HepG2 (cell line): ENCODE results near the gene IQCE. TPM values are rescaled to one million over a fixed set of nuclear protein-coding genes. Genes with fewer than 3 reads are reported as not detected.

Source experiments
- NFATC3 ChIP-seq: sonication (generic); formaldehyde crosslinking; IDR thresholded peaks from 2 replicates; pipeline ENCODE4 v1.5.1; 2020; ENCODE audit warnings: mild to moderate bottlenecking, missing genetic modification reagents
- ZNF12 ChIP-seq: sonication (generic); formaldehyde crosslinking; IDR thresholded peaks from 2 replicates; pipeline ENCODE4 v1.5.0; 2020; ENCODE audit warnings: missing genetic modification reagents
- ZNF180 ChIP-seq: sonication (generic); formaldehyde crosslinking; IDR thresholded peaks from 2 replicates; pipeline ENCODE4 v1.4.0; 2020; ENCODE audit warnings: low read depth, missing genetic modification reagents, borderline replicate concordance
- ZNF350 ChIP-seq: sonication (generic); formaldehyde crosslinking; IDR thresholded peaks from 2 replicates; pipeline ENCODE4 v1.4.0; 2020; ENCODE audit warnings: mild to moderate bottlenecking, low read depth, missing genetic modification reagents, borderline replicate concordance
- ZNF619 ChIP-seq: sonication (generic); formaldehyde crosslinking; IDR thresholded peaks from 2 replicates; pipeline ENCODE4 v1.4.0; 2020; ENCODE audit warnings: mild to moderate bottlenecking, missing genetic modification reagents
- polyA plus RNA-seq, 8 experiments: library from polyadenylated mRNA; depleted of rRNA in 3 of 8; stranded (reverse) in 7 of 8; unstranded in 1 of 8; fragments of >200 nt; fragmentation: Illumina TruSeq in 4 of 8; extraction: Trizol in 4 of 8; gene quantifications; 2 replicates each; pipeline versions ENCODE4 v1.2.1 to v1.2.3, GENCODE V29; 2011 to 2016; ENCODE audit warnings: low read depth in 4 of 8, missing spikeins in 1 of 8, mixed read lengths in 1 of 8; ENCODE audit not compliant: insufficient read depth in 1 of 8
- total RNA-seq, 5 experiments: library from RNA; depleted of rRNA; stranded (reverse); fragments of >200 nt; fragmentation: Illumina TruSeq; extraction: Trizol; gene quantifications; 2 replicates each; pipeline ENCODE4 v1.2.3, GENCODE V29; 2016; ENCODE audit warnings: low read depth in 1 of 5
- TF ChIP-seq, protein P1 (sequence below): sonication (generic); formaldehyde crosslinking; IDR thresholded peaks from 2 replicates; pipeline ENCODE4 v1.4.0; 2020; ENCODE audit warnings: missing genetic modification reagents
- TF ChIP-seq, protein P2 (sequence below), 2 experiments: fragments of 450-650 bp in 1 of 2; sonication (generic) in 1 of 2; formaldehyde crosslinking in 1 of 2; IDR thresholded peaks; 2 replicates each; pipeline versions ENCODE4 v1.6.1 to v1.8.0; 2016 to 2022; ENCODE audit warnings: antibody characterized with exemption in 1 of 2, mild to moderate bottlenecking in 1 of 2, missing genetic modification reagents in 1 of 2
- TF ChIP-seq, protein P3 (sequence below): sonication (generic); formaldehyde crosslinking; IDR thresholded peaks from 2 replicates; pipeline ENCODE4 v1.8.1; 2023; ENCODE audit warnings: mild to moderate bottlenecking, missing genetic modification reagents
- TF ChIP-seq, protein P4 (sequence below), 2 experiments: sonication (generic) in 1 of 2; formaldehyde crosslinking in 1 of 2; IDR thresholded peaks; 2 replicates each; pipeline versions ENCODE4 v1.4.0 to v1.6.1; 2016 to 2020; ENCODE audit warnings: borderline replicate concordance in 1 of 2, low read depth in 1 of 2, mild to moderate bottlenecking in 1 of 2, missing genetic modification reagents in 1 of 2

IQCE gene
- total and polyA plus RNA-seq, 2 of the 13 experiments (the other 11 are each of a cell fraction or from before 2014, with no cell fraction given) = 1.5 to 2.5 TPM

DNA sequence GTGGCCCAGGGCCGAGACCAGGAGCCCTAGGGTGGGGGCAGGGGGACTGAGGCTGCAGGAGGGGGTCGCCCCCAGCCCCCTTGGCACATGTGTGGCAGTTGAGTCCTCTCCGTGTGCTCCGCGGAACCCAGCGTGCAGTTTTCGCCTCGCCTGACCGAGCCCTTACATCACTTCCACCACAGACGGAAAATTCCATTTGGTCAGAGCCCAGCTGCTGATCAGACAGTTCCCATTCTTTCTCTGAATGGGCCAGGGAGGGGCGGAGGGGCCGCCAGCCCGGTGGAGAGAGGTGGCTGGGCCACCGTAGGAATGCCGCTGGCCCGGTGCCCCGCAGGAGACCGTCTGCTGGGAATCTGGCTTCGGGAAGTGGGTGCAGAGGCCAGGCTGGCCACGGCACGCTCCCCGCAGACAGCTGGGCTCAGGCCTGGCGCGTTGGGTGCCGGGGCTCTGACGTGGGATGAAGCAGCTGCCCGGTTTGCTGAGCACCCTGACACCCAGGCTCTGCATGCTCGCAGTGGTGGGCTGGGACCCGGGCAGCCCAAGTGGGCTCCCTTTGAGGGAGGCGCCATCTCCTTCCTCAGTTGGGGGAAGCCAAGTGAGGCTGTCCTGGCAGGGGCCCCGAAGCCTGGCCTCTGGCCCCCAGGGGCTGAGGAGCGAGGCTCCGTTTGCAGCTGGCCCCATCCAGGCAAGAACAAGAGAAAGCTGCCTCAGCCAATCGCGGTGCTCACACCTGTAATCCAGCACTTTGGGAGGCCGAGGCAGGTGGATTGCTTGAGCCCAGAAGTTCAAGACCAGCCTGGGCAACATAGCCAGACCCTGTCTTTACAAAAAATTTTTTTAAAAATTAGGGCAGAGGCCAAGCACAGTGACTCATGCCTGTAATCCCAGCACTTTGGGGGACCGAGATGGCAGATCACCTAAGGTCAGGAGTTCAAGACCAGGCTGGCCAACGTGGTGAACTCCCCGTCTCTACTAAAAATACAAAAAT, 82.9 kb downstream of the IQCE start (continued):
- TF ChIP-seq, protein P1, sequence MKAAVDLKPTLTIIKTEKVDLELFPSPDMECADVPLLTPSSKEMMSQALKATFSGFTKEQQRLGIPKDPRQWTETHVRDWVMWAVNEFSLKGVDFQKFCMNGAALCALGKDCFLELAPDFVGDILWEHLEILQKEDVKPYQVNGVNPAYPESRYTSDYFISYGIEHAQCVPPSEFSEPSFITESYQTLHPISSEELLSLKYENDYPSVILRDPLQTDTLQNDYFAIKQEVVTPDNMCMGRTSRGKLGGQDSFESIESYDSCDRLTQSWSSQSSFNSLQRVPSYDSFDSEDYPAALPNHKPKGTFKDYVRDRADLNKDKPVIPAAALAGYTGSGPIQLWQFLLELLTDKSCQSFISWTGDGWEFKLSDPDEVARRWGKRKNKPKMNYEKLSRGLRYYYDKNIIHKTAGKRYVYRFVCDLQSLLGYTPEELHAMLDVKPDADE (CRISPR knock-in tag) = no peak
- TF ChIP-seq, protein P2, sequence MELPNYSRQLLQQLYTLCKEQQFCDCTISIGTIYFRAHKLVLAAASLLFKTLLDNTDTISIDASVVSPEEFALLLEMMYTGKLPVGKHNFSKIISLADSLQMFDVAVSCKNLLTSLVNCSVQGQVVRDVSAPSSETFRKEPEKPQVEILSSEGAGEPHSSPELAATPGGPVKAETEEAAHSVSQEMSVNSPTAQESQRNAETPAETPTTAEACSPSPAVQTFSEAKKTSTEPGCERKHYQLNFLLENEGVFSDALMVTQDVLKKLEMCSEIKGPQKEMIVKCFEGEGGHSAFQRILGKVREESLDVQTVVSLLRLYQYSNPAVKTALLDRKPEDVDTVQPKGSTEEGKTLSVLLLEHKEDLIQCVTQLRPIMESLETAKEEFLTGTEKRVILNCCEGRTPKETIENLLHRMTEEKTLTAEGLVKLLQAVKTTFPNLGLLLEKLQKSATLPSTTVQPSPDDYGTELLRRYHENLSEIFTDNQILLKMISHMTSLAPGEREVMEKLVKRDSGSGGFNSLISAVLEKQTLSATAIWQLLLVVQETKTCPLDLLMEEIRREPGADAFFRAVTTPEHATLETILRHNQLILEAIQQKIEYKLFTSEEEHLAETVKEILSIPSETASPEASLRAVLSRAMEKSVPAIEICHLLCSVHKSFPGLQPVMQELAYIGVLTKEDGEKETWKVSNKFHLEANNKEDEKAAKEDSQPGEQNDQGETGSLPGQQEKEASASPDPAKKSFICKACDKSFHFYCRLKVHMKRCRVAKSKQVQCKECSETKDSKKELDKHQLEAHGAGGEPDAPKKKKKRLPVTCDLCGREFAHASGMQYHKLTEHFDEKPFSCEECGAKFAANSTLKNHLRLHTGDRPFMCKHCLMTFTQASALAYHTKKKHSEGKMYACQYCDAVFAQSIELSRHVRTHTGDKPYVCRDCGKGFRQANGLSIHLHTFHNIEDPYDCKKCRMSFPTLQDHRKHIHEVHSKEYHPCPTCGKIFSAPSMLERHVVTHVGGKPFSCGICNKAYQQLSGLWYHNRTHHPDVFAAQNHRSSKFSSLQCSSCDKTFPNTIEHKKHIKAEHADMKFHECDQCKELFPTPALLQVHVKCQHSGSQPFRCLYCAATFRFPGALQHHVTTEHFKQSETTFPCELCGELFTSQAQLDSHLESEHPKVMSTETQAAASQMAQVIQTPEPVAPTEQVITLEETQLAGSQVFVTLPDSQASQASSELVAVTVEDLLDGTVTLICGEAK (IDR thresholded peaks at IDR 0.05) = no peak
- TF ChIP-seq, protein P2 (CRISPR knock-in tag; IDR thresholded peaks at IDR 0.05) = no peak
- TF ChIP-seq, protein P3, sequence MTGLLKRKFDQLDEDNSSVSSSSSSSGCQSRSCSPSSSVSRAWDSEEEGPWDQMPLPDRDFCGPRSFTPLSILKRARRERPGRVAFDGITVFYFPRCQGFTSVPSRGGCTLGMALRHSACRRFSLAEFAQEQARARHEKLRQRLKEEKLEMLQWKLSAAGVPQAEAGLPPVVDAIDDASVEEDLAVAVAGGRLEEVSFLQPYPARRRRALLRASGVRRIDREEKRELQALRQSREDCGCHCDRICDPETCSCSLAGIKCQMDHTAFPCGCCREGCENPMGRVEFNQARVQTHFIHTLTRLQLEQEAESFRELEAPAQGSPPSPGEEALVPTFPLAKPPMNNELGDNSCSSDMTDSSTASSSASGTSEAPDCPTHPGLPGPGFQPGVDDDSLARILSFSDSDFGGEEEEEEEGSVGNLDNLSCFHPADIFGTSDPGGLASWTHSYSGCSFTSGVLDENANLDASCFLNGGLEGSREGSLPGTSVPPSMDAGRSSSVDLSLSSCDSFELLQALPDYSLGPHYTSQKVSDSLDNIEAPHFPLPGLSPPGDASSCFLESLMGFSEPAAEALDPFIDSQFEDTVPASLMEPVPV (CRISPR knock-in tag) = peak; percentile 65; the same call in 1 of the 2 replicates
- TF ChIP-seq ZNF12 (CRISPR knock-in tag) (peak; percentile 37; the same call in 1 of the 2 replicates), ZNF180 (CRISPR knock-in tag) (no peak), NFATC3 (CRISPR knock-in tag) (no peak), ZNF350 (CRISPR knock-in tag) (peak; percentile 45; the same call in 1 of the 2 replicates), ZNF619 (CRISPR knock-in tag) (no peak)
- TF ChIP-seq, protein P4, sequence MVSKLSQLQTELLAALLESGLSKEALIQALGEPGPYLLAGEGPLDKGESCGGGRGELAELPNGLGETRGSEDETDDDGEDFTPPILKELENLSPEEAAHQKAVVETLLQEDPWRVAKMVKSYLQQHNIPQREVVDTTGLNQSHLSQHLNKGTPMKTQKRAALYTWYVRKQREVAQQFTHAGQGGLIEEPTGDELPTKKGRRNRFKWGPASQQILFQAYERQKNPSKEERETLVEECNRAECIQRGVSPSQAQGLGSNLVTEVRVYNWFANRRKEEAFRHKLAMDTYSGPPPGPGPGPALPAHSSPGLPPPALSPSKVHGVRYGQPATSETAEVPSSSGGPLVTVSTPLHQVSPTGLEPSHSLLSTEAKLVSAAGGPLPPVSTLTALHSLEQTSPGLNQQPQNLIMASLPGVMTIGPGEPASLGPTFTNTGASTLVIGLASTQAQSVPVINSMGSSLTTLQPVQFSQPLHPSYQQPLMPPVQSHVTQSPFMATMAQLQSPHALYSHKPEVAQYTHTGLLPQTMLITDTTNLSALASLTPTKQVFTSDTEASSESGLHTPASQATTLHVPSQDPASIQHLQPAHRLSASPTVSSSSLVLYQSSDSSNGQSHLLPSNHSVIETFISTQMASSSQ (IDR thresholded peaks at IDR 0.05; ENCODE audit: low read depth) = no peak
- TF ChIP-seq, protein P4 (CRISPR knock-in tag; IDR thresholded peaks at IDR 0.05; ENCODE audit: borderline replicate concordance) = peak; percentile 54; the same call in 1 of the 2 replicates
